HepG2 (cell line): Measurements from ENCODE around the gene SNRNP48. TPM values are rescaled to one million over a fixed set of nuclear protein-coding genes. Genes with fewer than 3 reads are reported as not detected.
A peak's percentile ranks its signal among the peaks of the same experiment; 100 is the strongest.

Source experiments
- BCL3 ChIP-seq: sonication (generic); formaldehyde crosslinking; IDR thresholded peaks from 2 replicates; pipeline ENCODE4 v1.5.1; 2020; ENCODE audit warnings: mild to moderate bottlenecking, missing genetic modification reagents, moderate library complexity
- E2F2 ChIP-seq: sonication (generic); formaldehyde crosslinking; IDR thresholded peaks from 2 replicates; pipeline ENCODE4 v1.4.0; 2020; ENCODE audit warnings: missing genetic modification reagents, borderline replicate concordance
- GATAD1 ChIP-seq: IDR thresholded peaks from 2 replicates; pipeline ENCODE4 v1.6.1; 2016; ENCODE audit warnings: missing genetic modification reagents, missing compliant biosample characterization
- HNRNPUL1 ChIP-seq: fragments of 200-400 bp; formaldehyde crosslinking; IDR thresholded peaks from 2 replicates; pipeline ENCODE4 v1.6.1; 2017; ENCODE audit warnings: low read depth, mild to moderate bottlenecking, low read length, moderate library complexity
- KDM2A ChIP-seq: sonication (generic); formaldehyde crosslinking; IDR thresholded peaks from 2 replicates; pipeline ENCODE4 v1.4.0; 2020; ENCODE audit warnings: low read depth, missing genetic modification reagents, borderline replicate concordance
- KLF15 ChIP-seq: sonication (generic); formaldehyde crosslinking; IDR thresholded peaks from 2 replicates; pipeline ENCODE4 v1.8.1; 2023; ENCODE audit warnings: borderline replicate concordance, mild to moderate bottlenecking, inconsistent platforms, missing genetic modification reagents, mixed read lengths
- MXD4 ChIP-seq: IDR thresholded peaks from 2 replicates; pipeline ENCODE4 v1.6.1; 2016; ENCODE audit warnings: mild to moderate bottlenecking, missing biosample characterization, missing genetic modification reagents
- MYC ChIP-seq: sonication (generic); formaldehyde crosslinking; IDR thresholded peaks from 2 replicates; pipeline ENCODE4 v1.9.0; 2021; ENCODE audit warnings: missing genetic modification reagents, borderline replicate concordance
- NR2F2 ChIP-seq: IDR thresholded peaks from 2 replicates; pipeline ENCODE4 v1.6.1; 2012; ENCODE audit warnings: low read depth, inconsistent platforms, borderline replicate concordance
- SCMH1 ChIP-seq: sonication (generic); formaldehyde crosslinking; IDR thresholded peaks from 2 replicates; pipeline ENCODE4 v1.9.0; 2021; ENCODE audit warnings: missing genetic modification reagents, mild to moderate bottlenecking, borderline replicate concordance
- SP5 ChIP-seq: IDR thresholded peaks from 2 replicates; pipeline ENCODE4 v1.6.1; 2016; ENCODE audit warnings: low read depth, borderline replicate concordance
- ZFP62 ChIP-seq: sonication (generic); formaldehyde crosslinking; IDR thresholded peaks from 2 replicates; pipeline ENCODE4 v1.4.0; 2020; ENCODE audit warnings: missing genetic modification reagents
- ZNF24 ChIP-seq: fragments of 450-650 bp; IDR thresholded peaks from 2 replicates; pipeline ENCODE4 v1.6.1; 2017; ENCODE audit warnings: antibody characterized with exemption, mild to moderate bottlenecking
- ZNF333 ChIP-seq: sonication (generic); formaldehyde crosslinking; IDR thresholded peaks from 2 replicates; pipeline ENCODE4 v1.4.0; 2020; ENCODE audit warnings: mild to moderate bottlenecking, missing genetic modification reagents, borderline replicate concordance
- ZNF33B ChIP-seq: sonication (generic); formaldehyde crosslinking; IDR thresholded peaks from 2 replicates; pipeline ENCODE4 v1.5.1; 2020; ENCODE audit warnings: mild to moderate bottlenecking, missing genetic modification reagents
- polyA plus RNA-seq, 8 experiments: library from polyadenylated mRNA; depleted of rRNA in 3 of 8; stranded (reverse) in 7 of 8; unstranded in 1 of 8; fragments of >200 nt; fragmentation: Illumina TruSeq in 4 of 8; extraction: Trizol in 4 of 8; gene quantifications; 2 replicates each; pipeline versions ENCODE4 v1.2.1 to v1.2.3, GENCODE V29; 2011 to 2016; ENCODE audit warnings: low read depth in 4 of 8, missing spikeins in 1 of 8, mixed read lengths in 1 of 8; ENCODE audit not compliant: insufficient read depth in 1 of 8
- total RNA-seq, 5 experiments: library from RNA; depleted of rRNA; stranded (reverse); fragments of >200 nt; fragmentation: Illumina TruSeq; extraction: Trizol; gene quantifications; 2 replicates each; pipeline ENCODE4 v1.2.3, GENCODE V29; 2016; ENCODE audit warnings: low read depth in 1 of 5
- TF ChIP-seq, protein P1 (sequence below): sonication (generic); formaldehyde crosslinking; IDR thresholded peaks from 2 replicates; pipeline ENCODE4 v1.4.0; 2020; ENCODE audit warnings: missing genetic modification reagents, borderline replicate concordance
- TF ChIP-seq, protein P2 (sequence below): sonication (generic); formaldehyde crosslinking; IDR thresholded peaks from 2 replicates; pipeline ENCODE4 v1.5.0; 2020; ENCODE audit warnings: mild to moderate bottlenecking, missing genetic modification reagents
- TF ChIP-seq, protein P3 (sequence below): sonication (generic); formaldehyde crosslinking; IDR thresholded peaks from 2 replicates; pipeline ENCODE4 v1.8.1; 2023; ENCODE audit warnings: missing genetic modification reagents, mild to moderate bottlenecking, borderline replicate concordance

The SNRNP48 gene
- total and polyA plus RNA-seq, 2 of the 13 experiments (the other 11 are each of a cell fraction or from before 2014, with no cell fraction given): 17.5 to 47.5 TPM

GRCh38 chr6:7589949-7590917 is at the start of gene SNRNP48 (continued):
- TF ChIP-seq, protein P1, sequence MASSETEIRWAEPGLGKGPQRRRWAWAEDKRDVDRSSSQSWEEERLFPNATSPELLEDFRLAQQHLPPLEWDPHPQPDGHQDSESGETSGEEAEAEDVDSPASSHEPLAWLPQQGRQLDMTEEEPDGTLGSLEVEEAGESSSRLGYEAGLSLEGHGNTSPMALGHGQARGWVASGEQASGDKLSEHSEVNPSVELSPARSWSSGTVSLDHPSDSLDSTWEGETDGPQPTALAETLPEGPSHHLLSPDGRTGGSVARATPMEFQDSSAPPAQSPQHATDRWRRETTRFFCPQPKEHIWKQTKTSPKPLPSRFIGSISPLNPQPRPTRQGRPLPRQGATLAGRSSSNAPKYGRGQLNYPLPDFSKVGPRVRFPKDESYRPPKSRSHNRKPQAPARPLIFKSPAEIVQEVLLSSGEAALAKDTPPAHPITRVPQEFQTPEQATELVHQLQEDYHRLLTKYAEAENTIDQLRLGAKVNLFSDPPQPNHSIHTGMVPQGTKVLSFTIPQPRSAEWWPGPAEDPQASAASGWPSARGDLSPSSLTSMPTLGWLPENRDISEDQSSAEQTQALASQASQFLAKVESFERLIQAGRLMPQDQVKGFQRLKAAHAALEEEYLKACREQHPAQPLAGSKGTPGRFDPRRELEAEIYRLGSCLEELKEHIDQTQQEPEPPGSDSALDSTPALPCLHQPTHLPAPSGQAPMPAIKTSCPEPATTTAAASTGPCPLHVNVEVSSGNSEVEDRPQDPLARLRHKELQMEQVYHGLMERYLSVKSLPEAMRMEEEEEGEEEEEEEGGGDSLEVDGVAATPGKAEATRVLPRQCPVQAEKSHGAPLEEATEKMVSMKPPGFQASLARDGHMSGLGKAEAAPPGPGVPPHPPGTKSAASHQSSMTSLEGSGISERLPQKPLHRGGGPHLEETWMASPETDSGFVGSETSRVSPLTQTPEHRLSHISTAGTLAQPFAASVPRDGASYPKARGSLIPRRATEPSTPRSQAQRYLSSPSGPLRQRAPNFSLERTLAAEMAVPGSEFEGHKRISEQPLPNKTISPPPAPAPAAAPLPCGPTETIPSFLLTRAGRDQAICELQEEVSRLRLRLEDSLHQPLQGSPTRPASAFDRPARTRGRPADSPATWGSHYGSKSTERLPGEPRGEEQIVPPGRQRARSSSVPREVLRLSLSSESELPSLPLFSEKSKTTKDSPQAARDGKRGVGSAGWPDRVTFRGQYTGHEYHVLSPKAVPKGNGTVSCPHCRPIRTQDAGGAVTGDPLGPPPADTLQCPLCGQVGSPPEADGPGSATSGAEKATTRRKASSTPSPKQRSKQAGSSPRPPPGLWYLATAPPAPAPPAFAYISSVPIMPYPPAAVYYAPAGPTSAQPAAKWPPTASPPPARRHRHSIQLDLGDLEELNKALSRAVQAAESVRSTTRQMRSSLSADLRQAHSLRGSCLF (CRISPR knock-in tag): no peak
- no peak for TF ChIP-seq NR2F2
- peak; percentile 98 for TF ChIP-seq KDM2A (CRISPR knock-in tag)
- TF ChIP-seq SCMH1 (CRISPR knock-in tag): no peak
- no peak for TF ChIP-seq ZFP62
- peak; percentile 43; the same call in 1 of the 2 replicates for TF ChIP-seq ZNF333 (CRISPR knock-in tag)
- TF ChIP-seq MXD4 (CRISPR knock-in tag): peak; percentile 91
- TF ChIP-seq E2F2 (CRISPR knock-in tag): no peak
- TF ChIP-seq GATAD1 (CRISPR knock-in tag): peak; percentile 88
- TF ChIP-seq, protein P2, sequence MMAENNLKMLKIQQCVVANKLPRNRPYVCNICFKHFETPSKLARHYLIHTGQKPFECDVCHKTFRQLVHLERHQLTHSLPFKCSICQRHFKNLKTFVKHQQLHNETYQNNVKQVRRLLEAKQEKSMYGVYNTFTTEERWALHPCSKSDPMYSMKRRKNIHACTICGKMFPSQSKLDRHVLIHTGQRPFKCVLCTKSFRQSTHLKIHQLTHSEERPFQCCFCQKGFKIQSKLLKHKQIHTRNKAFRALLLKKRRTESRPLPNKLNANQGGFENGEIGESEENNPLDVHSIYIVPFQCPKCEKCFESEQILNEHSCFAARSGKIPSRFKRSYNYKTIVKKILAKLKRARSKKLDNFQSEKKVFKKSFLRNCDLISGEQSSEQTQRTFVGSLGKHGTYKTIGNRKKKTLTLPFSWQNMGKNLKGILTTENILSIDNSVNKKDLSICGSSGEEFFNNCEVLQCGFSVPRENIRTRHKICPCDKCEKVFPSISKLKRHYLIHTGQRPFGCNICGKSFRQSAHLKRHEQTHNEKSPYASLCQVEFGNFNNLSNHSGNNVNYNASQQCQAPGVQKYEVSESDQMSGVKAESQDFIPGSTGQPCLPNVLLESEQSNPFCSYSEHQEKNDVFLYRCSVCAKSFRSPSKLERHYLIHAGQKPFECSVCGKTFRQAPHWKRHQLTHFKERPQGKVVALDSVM: peak; percentile 89
- TF ChIP-seq MYC (CRISPR knock-in tag): peak; percentile 73; the same call in 1 of the 2 replicates
- peak; percentile 34; the same call in 1 of the 2 replicates for TF ChIP-seq KLF15 (CRISPR knock-in tag)
- no peak for TF ChIP-seq ZNF24
- no peak; the same call in none of the 2 replicates for TF ChIP-seq BCL3 (CRISPR knock-in tag)
- TF ChIP-seq, protein P3, sequence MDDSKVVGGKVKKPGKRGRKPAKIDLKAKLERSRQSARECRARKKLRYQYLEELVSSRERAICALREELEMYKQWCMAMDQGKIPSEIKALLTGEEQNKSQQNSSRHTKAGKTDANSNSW (CRISPR knock-in tag): no peak
- TF ChIP-seq SP5: peak; percentile 59; the same call in 1 of the 2 replicates
- peak; percentile 65; the same call in 1 of the 2 replicates for TF ChIP-seq HNRNPUL1
- peak; percentile 38; the same call in 1 of the 2 replicates for TF ChIP-seq ZNF33B (CRISPR knock-in tag)
